Left lung (tissue), 10 donors: Measurements from ENCODE around the gene NR5A2. TPM values are rescaled to one million over a fixed set of nuclear protein-coding genes. Genes with fewer than 3 reads are reported as not detected.

Experiments used
- ATAC-seq: fragments of 200-7000 bp; cut with Tn5 transposase; one replicate; pipeline ENCODE4 v1.9.1; 2020; ENCODE audit warnings: moderate library complexity
- DNase-seq, 4 donors: peaks; one replicate each; pipeline ENCODE4 v3.0.0-alpha.2; 2013 to 2020
- H3K27ac ChIP-seq, 2 donors: fragments of 200-600 bp; sonication (generic) in 1 of 2; one replicate each; pipeline versions ENCODE4 v1.5.0 to v1.8.0; 2020 to 2021
- H3K27me3 ChIP-seq, 2 donors: fragments of 200-600 bp; sonication (generic) in 1 of 2; one replicate each; pipeline versions ENCODE4 v1.5.0 to v1.8.0; 2020 to 2021
- H3K36me3 ChIP-seq, 2 donors: fragments of 200-600 bp; sonication (generic) in 1 of 2; one replicate each; pipeline versions ENCODE4 v1.5.0 to v1.8.0; 2020 to 2021
- H3K4me1 ChIP-seq, 2 donors: fragments of 200-600 bp; one replicate each; pipeline ENCODE4 v1.8.0; 2021
- H3K4me3 ChIP-seq, 2 donors: fragments of 200-600 bp; sonication (generic) in 1 of 2; one replicate each; pipeline versions ENCODE4 v1.5.0 to v1.8.0; 2020 to 2021; ENCODE audit warnings: mild to moderate bottlenecking in 1 of 2
- H3K9me3 ChIP-seq, 2 donors: fragments of 200-600 bp; sonication (generic) in 1 of 2; one replicate each; pipeline versions ENCODE4 v1.5.0 to v1.8.0; 2020 to 2021
- intact Hi-C, 2 donors: fragments of 100-400 bp; cut with DNase I; formaldehyde crosslinking; loops; one replicate each; pipeline versions ENCODE4 v1.11.2 to v1.14.2; 2022
- polyA plus RNA-seq, 6 donors: library from polyadenylated mRNA; unstranded; fragments of 120-200 nt; gene quantifications; one replicate each; pipeline ENCODE4 v1.2.1, GENCODE V29; 2013; ENCODE audit not compliant: insufficient read length in 6 of 6
- total RNA-seq, 2 donors: library from RNA; stranded (reverse); fragmentation: NEBNext Ultra II Directional; extraction: Animal tissue kit (Norgen Biotek cat#: 25700); gene quantifications; one replicate each; pipeline ENCODE4 v1.2.1, GENCODE V29; 2021
- TF ChIP-seq, protein P1 (sequence below), 2 donors: fragments of 200-600 bp; sonication (generic) in 1 of 2; IDR thresholded peaks; one replicate each; pipeline versions ENCODE4 v1.5.0 to v1.8.0; 2021; ENCODE audit warnings: antibody characterized with exemption in 2 of 2
- donor health status: DM: no; HTN: yes; CAD: no.
- donor health status: DM: no; HTN: no; CAD: no.

Gene NR5A2
- total and polyA plus RNA-seq, 8 donors = 2.8 to 10.7 (median 8.2) TPM

DNA sequence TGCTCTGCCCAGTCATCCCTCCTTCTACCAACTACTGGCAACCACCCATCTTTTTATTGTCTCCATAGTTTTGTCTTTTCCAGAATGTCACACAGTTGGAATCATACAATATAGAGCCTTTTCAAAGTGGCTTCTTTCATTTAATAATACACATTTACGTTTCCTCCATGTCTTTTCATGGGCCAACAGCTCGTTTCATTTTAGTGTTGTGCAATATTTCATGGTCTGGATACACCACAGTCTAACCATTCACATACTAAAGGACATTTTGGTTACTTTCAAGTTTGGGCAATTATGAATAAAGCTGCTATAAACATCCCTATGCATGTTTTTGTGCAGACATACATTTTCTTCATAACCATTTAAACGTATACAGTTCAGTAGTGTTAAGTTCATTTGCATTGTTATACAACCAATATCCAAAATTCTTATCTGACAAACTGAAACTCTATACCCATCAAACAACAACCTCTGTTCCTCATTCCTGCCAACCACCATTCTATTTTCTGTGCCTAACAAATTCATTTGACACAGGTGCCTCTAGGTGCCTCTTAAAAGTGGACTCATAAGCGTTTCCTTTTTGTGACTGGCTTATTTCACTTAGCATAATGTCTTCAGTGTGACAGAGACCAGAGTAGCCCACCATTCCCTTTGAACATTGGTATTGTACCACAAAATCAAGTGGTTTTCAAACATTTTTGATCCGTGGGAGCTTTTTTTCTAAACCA, 138.1 kb downstream of the NR5A2 start:
- no peak for ATAC-seq
- TF ChIP-seq, protein P1, sequence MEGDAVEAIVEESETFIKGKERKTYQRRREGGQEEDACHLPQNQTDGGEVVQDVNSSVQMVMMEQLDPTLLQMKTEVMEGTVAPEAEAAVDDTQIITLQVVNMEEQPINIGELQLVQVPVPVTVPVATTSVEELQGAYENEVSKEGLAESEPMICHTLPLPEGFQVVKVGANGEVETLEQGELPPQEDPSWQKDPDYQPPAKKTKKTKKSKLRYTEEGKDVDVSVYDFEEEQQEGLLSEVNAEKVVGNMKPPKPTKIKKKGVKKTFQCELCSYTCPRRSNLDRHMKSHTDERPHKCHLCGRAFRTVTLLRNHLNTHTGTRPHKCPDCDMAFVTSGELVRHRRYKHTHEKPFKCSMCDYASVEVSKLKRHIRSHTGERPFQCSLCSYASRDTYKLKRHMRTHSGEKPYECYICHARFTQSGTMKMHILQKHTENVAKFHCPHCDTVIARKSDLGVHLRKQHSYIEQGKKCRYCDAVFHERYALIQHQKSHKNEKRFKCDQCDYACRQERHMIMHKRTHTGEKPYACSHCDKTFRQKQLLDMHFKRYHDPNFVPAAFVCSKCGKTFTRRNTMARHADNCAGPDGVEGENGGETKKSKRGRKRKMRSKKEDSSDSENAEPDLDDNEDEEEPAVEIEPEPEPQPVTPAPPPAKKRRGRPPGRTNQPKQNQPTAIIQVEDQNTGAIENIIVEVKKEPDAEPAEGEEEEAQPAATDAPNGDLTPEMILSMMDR (IDR thresholded peaks at IDR 0.05) = no peak
- Histone ChIP-seq H3K4me3 (no peak overlapping the region), H3K36me3 (no peaks in the 10 kb centered on the region), H3K9me3 (no peaks in the 10 kb centered on the region), H3K27me3 (no peaks in the 10 kb centered on the region), H3K27ac (no peak overlapping the region), H3K4me1 (no peaks in the 10 kb centered on the region)
- intact Hi-C loops = no loop called here
- no peak for DNase-seq

DNA sequence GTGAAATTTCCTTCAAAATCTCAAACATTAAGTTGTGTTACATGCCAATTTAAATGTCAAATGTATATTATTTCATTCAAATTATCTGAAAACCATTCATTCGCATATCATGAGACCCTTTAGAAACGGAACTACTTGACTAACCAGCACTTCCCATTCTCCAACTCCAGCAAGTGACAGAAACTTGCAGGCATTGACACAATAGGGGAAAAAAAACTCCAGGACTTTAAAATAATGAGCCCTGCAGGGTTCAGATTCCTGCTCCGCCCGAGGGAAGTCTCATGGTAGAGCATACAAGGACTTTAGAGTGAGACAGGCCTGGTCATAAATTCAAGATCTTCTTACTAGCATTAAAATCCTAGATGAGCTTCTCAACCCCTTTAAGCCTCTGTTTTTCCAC, 138.9 kb downstream of the NR5A2 start:
- no peaks in the 10 kb centered on the region for H3K4me1 ChIP-seq
- TF ChIP-seq, protein P1 (IDR thresholded peaks at IDR 0.05) = no peak
- ATAC-seq = no peak
- no peak overlapping the region for H3K4me3 ChIP-seq
- H3K27ac ChIP-seq = no peak overlapping the region
- H3K9me3 ChIP-seq = no peaks in the 10 kb centered on the region
- DNase-seq = no peak
- intact Hi-C loops = no loop called here
- no peaks in the 10 kb centered on the region for H3K27me3 ChIP-seq
- H3K36me3 ChIP-seq = no peaks in the 10 kb centered on the region

- H3K9me3 ChIP-seq = no peaks in the 10 kb centered on the region
- no peak for ATAC-seq
- no peak overlapping the region for H3K27ac ChIP-seq
- DNase-seq = no peak
- no peak overlapping the region for H3K4me3 ChIP-seq
- H3K36me3 ChIP-seq = no peaks in the 10 kb centered on the region
- H3K27me3 ChIP-seq = no peaks in the 10 kb centered on the region
- no peaks in the 10 kb centered on the region for H3K4me1 ChIP-seq
- intact Hi-C loops = no loop called here
- TF ChIP-seq, protein P1 (IDR thresholded peaks at IDR 0.05) = no peak
Observed at GRCh38 chr1:200168926-200169325, 141.4 kb downstream of the NR5A2 start.

DNA sequence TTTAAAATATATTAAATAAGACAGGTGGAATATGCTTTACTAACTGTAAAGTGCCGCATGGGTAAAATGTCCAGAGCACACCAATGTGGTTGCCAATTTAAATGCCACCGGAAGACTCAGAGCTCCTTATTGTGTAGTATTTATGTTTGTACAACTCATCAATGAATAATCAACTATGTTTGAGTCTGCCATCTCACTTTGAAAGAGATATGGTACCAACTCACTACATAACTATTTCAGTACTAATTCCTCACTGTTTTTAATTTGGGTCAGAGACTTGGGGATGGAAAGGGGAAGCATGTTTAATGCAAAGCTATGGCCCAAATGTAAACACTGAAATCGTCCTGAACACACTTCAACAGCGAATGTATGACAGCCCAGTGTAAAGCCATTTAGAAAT, 144.8 kb downstream of the NR5A2 start:
- intact Hi-C loops = no loop called here
- TF ChIP-seq, protein P1 (IDR thresholded peaks at IDR 0.05) = no peak
- Histone ChIP-seq H3K4me1 (no peaks in the 10 kb centered on the region), H3K36me3 (no peaks in the 10 kb centered on the region), H3K4me3 (no peak overlapping the region), H3K9me3 (no peaks in the 10 kb centered on the region), H3K27me3 (no peaks in the 10 kb centered on the region), H3K27ac (no peak overlapping the region)
- DNase-seq (no peak), ATAC-seq (no peak)

DNA sequence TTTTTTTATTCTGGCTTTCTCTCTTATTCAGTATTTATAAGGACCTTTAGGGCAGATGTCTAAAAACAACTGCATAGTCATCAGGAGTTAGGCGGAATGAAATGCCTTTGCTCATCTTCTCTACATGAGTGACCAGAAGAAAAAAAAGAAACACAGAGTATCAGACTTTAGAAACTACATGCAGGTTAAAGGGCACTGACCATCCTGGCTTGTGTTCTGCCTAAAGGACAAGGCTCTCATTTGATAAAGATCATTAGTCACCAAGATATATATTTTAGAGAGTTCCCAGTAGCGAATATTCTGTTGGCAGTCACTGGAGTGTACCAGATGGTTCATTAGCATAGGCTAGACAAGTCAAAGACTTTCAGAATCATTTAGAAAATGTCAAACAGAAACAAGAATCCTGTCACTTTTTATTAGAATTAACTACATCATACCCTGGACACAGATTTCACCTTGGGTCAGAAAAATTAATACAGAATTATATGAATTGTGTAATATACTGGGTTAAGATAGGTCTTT, 145.6 kb downstream of the NR5A2 start:
- Histone ChIP-seq H3K27me3 (no peaks in the 10 kb centered on the region), H3K27ac (no peak overlapping the region), H3K4me3 (no peak overlapping the region), H3K9me3 (no peaks in the 10 kb centered on the region), H3K36me3 (no peaks in the 10 kb centered on the region), H3K4me1 (no peaks in the 10 kb centered on the region)
- ATAC-seq (no peak), DNase-seq (no peak)
- intact Hi-C loops = no loop called here
- TF ChIP-seq, protein P1 (IDR thresholded peaks at IDR 0.05) = no peak
